SK-N-SH treated with all-trans-retinoic acid at 6 μM for 48 hours (cell line): ENCODE data around the gene PLGRKT.
"Not testable (repeated sequence)": the region's sequence is repeated elsewhere in the genome, so short reads cannot be mapped to it uniquely, and the experiment has no call there.

Experiments
- BACH2 ChIP-seq: fragments of 250-450 bp; sonication (Bioruptor Pico); IDR thresholded peaks from 2 replicates; pipeline ENCODE4 v1.9.0; 2021; ENCODE audit warnings: mild to moderate bottlenecking, borderline replicate concordance
- GLIS3 ChIP-seq: fragments of 250-450 bp; sonication (Bioruptor Pico); IDR thresholded peaks from 2 replicates; pipeline ENCODE4 v1.5.0; 2020; ENCODE audit warnings: mild to moderate bottlenecking, moderate library complexity
- PPARA ChIP-seq: fragments of 250-450 bp; sonication (Bioruptor Pico); IDR thresholded peaks from 2 replicates; pipeline ENCODE4 v1.5.0; 2020; ENCODE audit warnings: mild to moderate bottlenecking, borderline replicate concordance
- RARB ChIP-seq: fragments of 250-450 bp; sonication (Bioruptor Pico); IDR thresholded peaks from 2 replicates; pipeline ENCODE4 v1.8.0; 2021; ENCODE audit warnings: mild to moderate bottlenecking, moderate library complexity
- TCF4 ChIP-seq: fragments of 250-450 bp; sonication (Bioruptor Pico); IDR thresholded peaks from 2 replicates; pipeline ENCODE4 v1.8.0; 2021; ENCODE audit warnings: mild to moderate bottlenecking, moderate library complexity, borderline replicate concordance
- TOX ChIP-seq: fragments of 250-450 bp; sonication (Bioruptor Pico); IDR thresholded peaks from 2 replicates; pipeline ENCODE4 v1.8.0; 2021; ENCODE audit warnings: mild to moderate bottlenecking, moderate library complexity, borderline replicate concordance
- ZFP3 ChIP-seq: fragments of 250-450 bp; sonication (Bioruptor Pico); IDR thresholded peaks from 2 replicates; pipeline ENCODE4 v1.5.0; 2020; ENCODE audit warnings: mild to moderate bottlenecking, moderate library complexity
- ZFP30 ChIP-seq: fragments of 450-650 bp; formaldehyde crosslinking; IDR thresholded peaks from 2 replicates; pipeline ENCODE4 v1.5.0; 2022; ENCODE audit warnings: mild to moderate bottlenecking, moderate library complexity
- ZNF8 ChIP-seq: fragments of 450-650 bp; formaldehyde crosslinking; IDR thresholded peaks from 2 replicates; pipeline ENCODE4 v1.5.0; 2020; ENCODE audit warnings: mild to moderate bottlenecking, moderate library complexity
- TF ChIP-seq, protein P1 (sequence below): fragments of 250-450 bp; sonication (Bioruptor Pico); IDR thresholded peaks from 2 replicates; pipeline ENCODE4 v1.5.1; 2021; ENCODE audit warnings: mild to moderate bottlenecking, moderate library complexity
- TF ChIP-seq, protein P2 (sequence below): fragments of 250-450 bp; sonication (Bioruptor Pico); IDR thresholded peaks from 2 replicates; pipeline ENCODE4 v1.8.0; 2021; ENCODE audit warnings: low read depth, mild to moderate bottlenecking, moderate library complexity, borderline replicate concordance
- TF ChIP-seq, protein P3 (sequence below): fragments of 250-450 bp; sonication (Bioruptor Pico); IDR thresholded peaks from 2 replicates; pipeline ENCODE4 v1.5.1; 2020; ENCODE audit warnings: low read depth, mild to moderate bottlenecking, moderate library complexity
- TF ChIP-seq, protein P4 (sequence below): fragments of 250-450 bp; sonication (Bioruptor Pico); IDR thresholded peaks from 2 replicates; pipeline ENCODE4 v1.5.0; 2020; ENCODE audit warnings: mild to moderate bottlenecking, moderate library complexity

DNA sequence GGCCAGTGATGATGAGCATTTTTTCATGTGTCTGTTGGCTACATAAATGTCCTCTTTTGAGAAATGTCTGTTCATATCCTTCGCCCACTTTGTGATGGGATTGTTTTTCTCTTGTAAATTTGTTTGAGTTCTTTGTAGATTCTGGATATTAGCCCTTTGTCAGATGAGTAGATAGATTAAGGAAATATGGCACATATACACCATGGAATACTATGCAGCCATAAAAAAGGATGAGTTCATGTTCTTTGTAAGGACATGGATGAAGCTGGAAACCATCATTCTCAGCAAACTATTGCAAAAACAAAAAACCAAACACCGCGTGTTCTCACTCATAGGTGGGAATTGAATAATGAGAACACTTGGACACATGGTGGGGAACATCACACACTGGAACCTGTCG, 7.4 kb upstream of the PLGRKT start:
- TF ChIP-seq, protein P1, sequence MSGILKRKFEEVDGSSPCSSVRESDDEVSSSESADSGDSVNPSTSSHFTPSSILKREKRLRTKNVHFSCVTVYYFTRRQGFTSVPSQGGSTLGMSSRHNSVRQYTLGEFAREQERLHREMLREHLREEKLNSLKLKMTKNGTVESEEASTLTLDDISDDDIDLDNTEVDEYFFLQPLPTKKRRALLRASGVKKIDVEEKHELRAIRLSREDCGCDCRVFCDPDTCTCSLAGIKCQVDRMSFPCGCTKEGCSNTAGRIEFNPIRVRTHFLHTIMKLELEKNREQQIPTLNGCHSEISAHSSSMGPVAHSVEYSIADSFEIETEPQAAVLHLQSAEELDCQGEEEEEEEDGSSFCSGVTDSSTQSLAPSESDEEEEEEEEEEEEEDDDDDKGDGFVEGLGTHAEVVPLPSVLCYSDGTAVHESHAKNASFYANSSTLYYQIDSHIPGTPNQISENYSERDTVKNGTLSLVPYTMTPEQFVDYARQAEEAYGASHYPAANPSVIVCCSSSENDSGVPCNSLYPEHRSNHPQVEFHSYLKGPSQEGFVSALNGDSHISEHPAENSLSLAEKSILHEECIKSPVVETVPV (CRISPR knock-in tag) = not testable (repeated sequence)
- not testable (repeated sequence) for TF ChIP-seq RARB (CRISPR knock-in tag); TOX (CRISPR knock-in tag); ZFP30; GLIS3 (CRISPR knock-in tag); TCF4 (CRISPR knock-in tag); BACH2 (CRISPR knock-in tag); ZNF8; ZFP3 (CRISPR knock-in tag); PPARA (CRISPR knock-in tag)
- TF ChIP-seq, protein P2, sequence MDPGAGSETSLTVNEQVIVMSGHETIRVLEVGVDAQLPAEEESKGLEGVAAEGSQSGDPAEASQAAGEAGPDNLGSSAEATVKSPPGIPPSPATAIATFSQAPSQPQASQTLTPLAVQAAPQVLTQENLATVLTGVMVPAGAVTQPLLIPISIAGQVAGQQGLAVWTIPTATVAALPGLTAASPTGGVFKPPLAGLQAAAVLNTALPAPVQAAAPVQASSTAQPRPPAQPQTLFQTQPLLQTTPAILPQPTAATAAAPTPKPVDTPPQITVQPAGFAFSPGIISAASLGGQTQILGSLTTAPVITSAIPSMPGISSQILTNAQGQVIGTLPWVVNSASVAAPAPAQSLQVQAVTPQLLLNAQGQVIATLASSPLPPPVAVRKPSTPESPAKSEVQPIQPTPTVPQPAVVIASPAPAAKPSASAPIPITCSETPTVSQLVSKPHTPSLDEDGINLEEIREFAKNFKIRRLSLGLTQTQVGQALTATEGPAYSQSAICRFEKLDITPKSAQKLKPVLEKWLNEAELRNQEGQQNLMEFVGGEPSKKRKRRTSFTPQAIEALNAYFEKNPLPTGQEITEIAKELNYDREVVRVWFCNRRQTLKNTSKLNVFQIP (CRISPR knock-in tag) = not testable (repeated sequence)
- TF ChIP-seq, protein P3, sequence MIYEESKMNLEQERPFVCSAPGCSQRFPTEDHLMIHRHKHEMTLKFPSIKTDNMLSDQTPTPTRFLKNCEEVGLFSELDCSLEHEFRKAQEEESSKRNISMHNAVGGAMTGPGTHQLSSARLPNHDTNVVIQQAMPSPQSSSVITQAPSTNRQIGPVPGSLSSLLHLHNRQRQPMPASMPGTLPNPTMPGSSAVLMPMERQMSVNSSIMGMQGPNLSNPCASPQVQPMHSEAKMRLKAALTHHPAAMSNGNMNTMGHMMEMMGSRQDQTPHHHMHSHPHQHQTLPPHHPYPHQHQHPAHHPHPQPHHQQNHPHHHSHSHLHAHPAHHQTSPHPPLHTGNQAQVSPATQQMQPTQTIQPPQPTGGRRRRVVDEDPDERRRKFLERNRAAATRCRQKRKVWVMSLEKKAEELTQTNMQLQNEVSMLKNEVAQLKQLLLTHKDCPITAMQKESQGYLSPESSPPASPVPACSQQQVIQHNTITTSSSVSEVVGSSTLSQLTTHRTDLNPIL = not testable (repeated sequence)
- TF ChIP-seq, protein P4, sequence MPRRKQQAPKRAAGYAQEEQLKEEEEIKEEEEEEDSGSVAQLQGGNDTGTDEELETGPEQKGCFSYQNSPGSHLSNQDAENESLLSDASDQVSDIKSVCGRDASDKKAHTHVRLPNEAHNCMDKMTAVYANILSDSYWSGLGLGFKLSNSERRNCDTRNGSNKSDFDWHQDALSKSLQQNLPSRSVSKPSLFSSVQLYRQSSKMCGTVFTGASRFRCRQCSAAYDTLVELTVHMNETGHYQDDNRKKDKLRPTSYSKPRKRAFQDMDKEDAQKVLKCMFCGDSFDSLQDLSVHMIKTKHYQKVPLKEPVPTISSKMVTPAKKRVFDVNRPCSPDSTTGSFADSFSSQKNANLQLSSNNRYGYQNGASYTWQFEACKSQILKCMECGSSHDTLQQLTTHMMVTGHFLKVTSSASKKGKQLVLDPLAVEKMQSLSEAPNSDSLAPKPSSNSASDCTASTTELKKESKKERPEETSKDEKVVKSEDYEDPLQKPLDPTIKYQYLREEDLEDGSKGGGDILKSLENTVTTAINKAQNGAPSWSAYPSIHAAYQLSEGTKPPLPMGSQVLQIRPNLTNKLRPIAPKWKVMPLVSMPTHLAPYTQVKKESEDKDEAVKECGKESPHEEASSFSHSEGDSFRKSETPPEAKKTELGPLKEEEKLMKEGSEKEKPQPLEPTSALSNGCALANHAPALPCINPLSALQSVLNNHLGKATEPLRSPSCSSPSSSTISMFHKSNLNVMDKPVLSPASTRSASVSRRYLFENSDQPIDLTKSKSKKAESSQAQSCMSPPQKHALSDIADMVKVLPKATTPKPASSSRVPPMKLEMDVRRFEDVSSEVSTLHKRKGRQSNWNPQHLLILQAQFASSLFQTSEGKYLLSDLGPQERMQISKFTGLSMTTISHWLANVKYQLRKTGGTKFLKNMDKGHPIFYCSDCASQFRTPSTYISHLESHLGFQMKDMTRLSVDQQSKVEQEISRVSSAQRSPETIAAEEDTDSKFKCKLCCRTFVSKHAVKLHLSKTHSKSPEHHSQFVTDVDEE (CRISPR knock-in tag) = not testable (repeated sequence)
